Spleen (tissue), 7 donors: ENCODE measurements around the gene ZNRF3.

Source experiments
- CTCF ChIP-seq, 11 experiments: fragments of 200-600 bp in 7 of 11; fragments of 450-650 bp in 4 of 11; sonication (generic) in 4 of 11; IDR thresholded peaks in 8 of 11; conservative IDR thresholded peaks in 3 of 11; 1 replicate in 7 of 11; 2 replicates in 4 of 11; pipeline versions ENCODE4 v1.4.0 to v1.8.0; 2016 to 2021; ENCODE audit warnings: antibody characterized with exemption in 11 of 11, inconsistent platforms in 4 of 11, mild to moderate bottlenecking in 1 of 11
- POLR2A ChIP-seq, 3 donors: fragments of 450-650 bp; IDR thresholded peaks; one replicate each; pipeline ENCODE4 v1.5.1; 2017; ENCODE audit warnings: antibody characterized with exemption in 3 of 3, mild to moderate bottlenecking in 1 of 3
- POLR2AphosphoS5 ChIP-seq, 3 donors: sonication (generic); formaldehyde crosslinking; IDR thresholded peaks; one replicate each; pipeline ENCODE4 v1.5.1; 2017; ENCODE audit warnings: antibody characterized with exemption in 3 of 3
- donor health status: DM: no; HTN: no; CAD: no; lungs with moderate emphysema.
- donor health status: DM: no; HTN: no; CAD: no.
- donor health status: DM: no; HTN: no; CAD: no.

GRCh38 chr22:29079218-29079901 lies 196.0 kb downstream of the ZNRF3 start:
- TF ChIP-seq POLR2AphosphoS5 (IDR thresholded peaks at IDR 0.05) = no peak
- no peak for TF ChIP-seq CTCF (IDR thresholded peaks at IDR 0.05 in 8 of 11, conservative IDR thresholded peaks at IDR 0.05 in 3 of 11)
- TF ChIP-seq POLR2A (IDR thresholded peaks at IDR 0.05) = no peak
